H9 (cell line): ENCODE results near the gene TBXAS1. TPM values are rescaled to one million over a fixed set of nuclear protein-coding genes. Genes with fewer than 3 reads are reported as not detected.

Experiments
- DNase-seq: peaks from one replicate; pipeline ENCODE4 v3.0.0-alpha.2; 2017
- H2AFZ ChIP-seq: one replicate; pipeline ENCODE4 v1.6.1; 2013; ENCODE audit warnings: mild to moderate bottlenecking, low read length, control low read depth, moderate library complexity
- H2AK5ac ChIP-seq: 2 replicates; pipeline ENCODE4 v1.6.1; 2013; ENCODE audit warnings: low read length, control low read depth, mixed read lengths; ENCODE audit not compliant: insufficient read length
- H2BK120ac ChIP-seq: one replicate; pipeline ENCODE4 v1.6.1; 2013; ENCODE audit warnings: low read depth, mild to moderate bottlenecking, low read length, control low read depth, inconsistent platforms; ENCODE audit not compliant: poor library complexity, severe bottlenecking
- H2BK12ac ChIP-seq: 2 replicates; pipeline ENCODE4 v1.6.1; 2013; ENCODE audit warnings: low read length, control low read depth, mixed read lengths, low read depth; ENCODE audit not compliant: insufficient read length
- H2BK15ac ChIP-seq: 2 replicates; pipeline ENCODE4 v1.6.1; 2013; ENCODE audit warnings: low read depth, low read length, control low read depth
- H2BK20ac ChIP-seq: one replicate; pipeline ENCODE4 v1.6.1; 2013; ENCODE audit warnings: low read depth, mild to moderate bottlenecking, low read length, control low read depth, inconsistent platforms; ENCODE audit not compliant: poor library complexity, severe bottlenecking
- H2BK5ac ChIP-seq: 2 replicates; pipeline ENCODE4 v1.6.1; 2013; ENCODE audit warnings: low read length, control low read depth, mixed read lengths; ENCODE audit not compliant: insufficient read length
- H3K14ac ChIP-seq: 2 replicates; pipeline ENCODE4 v1.6.1; 2013; ENCODE audit warnings: low read length, control low read depth; ENCODE audit not compliant: insufficient read depth
- H3K18ac ChIP-seq: 2 replicates; pipeline ENCODE4 v1.6.1; 2013; ENCODE audit warnings: low read depth, mild to moderate bottlenecking, mixed read lengths, low read length, control low read depth; ENCODE audit not compliant: insufficient read length
- H3K23ac ChIP-seq: 2 replicates; pipeline ENCODE4 v1.6.1; 2013; ENCODE audit warnings: low read length, control low read depth, mixed read lengths, low read depth; ENCODE audit not compliant: insufficient read length
- H3K23me2 ChIP-seq: 2 replicates; pipeline ENCODE4 v1.6.1; 2013; ENCODE audit warnings: low read depth, mild to moderate bottlenecking, mixed read lengths, low read length, control low read depth; ENCODE audit not compliant: insufficient read length, poor library complexity, severe bottlenecking
- H3K27ac ChIP-seq: 2 replicates; pipeline ENCODE4 v1.5.1; 2013; ENCODE audit warnings: low read length, control low read depth, mixed read lengths, low read depth; ENCODE audit not compliant: insufficient read length
- H3K27me3 ChIP-seq: 2 replicates; pipeline ENCODE4 v1.6.1; 2013; ENCODE audit warnings: low read length, control low read depth, inconsistent platforms; ENCODE audit not compliant: insufficient read depth
- H3K4ac ChIP-seq: 2 replicates; pipeline ENCODE4 v1.6.1; 2013; ENCODE audit warnings: low read depth, mild to moderate bottlenecking, control low read depth, inconsistent platforms, low read length, moderate library complexity
- H3K4me1 ChIP-seq: 2 replicates; pipeline ENCODE4 v1.6.1; 2013; ENCODE audit warnings: low read length, control low read depth, inconsistent platforms; ENCODE audit not compliant: insufficient read depth
- H3K4me2 ChIP-seq: 2 replicates; pipeline ENCODE4 v1.6.1; 2013; ENCODE audit warnings: low read length, control low read depth, mixed read lengths; ENCODE audit not compliant: insufficient read length, insufficient read depth
- H3K56ac ChIP-seq: 2 replicates; pipeline ENCODE4 v1.6.1; 2013; ENCODE audit warnings: low read depth, mild to moderate bottlenecking, mixed read lengths, low read length, control low read depth; ENCODE audit not compliant: insufficient read length
- H3K79me1 ChIP-seq: 2 replicates; pipeline ENCODE4 v1.6.1; 2013; ENCODE audit warnings: low read depth, mild to moderate bottlenecking, moderate library complexity, low read length, control low read depth, inconsistent platforms; ENCODE audit not compliant: insufficient read depth, poor library complexity, severe bottlenecking
- H3K79me2 ChIP-seq: 2 replicates; pipeline ENCODE4 v1.6.1; 2013; ENCODE audit warnings: low read length, control low read depth, inconsistent platforms; ENCODE audit not compliant: insufficient read depth
- H3K9ac ChIP-seq: 2 replicates; pipeline ENCODE4 v1.6.1; 2013; ENCODE audit warnings: low read length, control low read depth, mixed read lengths; ENCODE audit not compliant: insufficient read length; ENCODE audit errors: extremely low read depth
- H3K9me3 ChIP-seq: one replicate; pipeline ENCODE4 v1.6.1; 2013; ENCODE audit warnings: low read depth, low read length, inconsistent platforms; ENCODE audit not compliant: control insufficient read depth
- H3T11ph ChIP-seq: one replicate; pipeline ENCODE4 v1.6.1; 2013; ENCODE audit warnings: mild to moderate bottlenecking, low read length, control low read depth, inconsistent platforms
- H4K20me1 ChIP-seq: one replicate; pipeline ENCODE4 v1.6.1; 2013; ENCODE audit not compliant: control insufficient read depth, insufficient read length, insufficient read depth
- H4K5ac ChIP-seq: 2 replicates; pipeline ENCODE4 v1.6.1; 2013; ENCODE audit warnings: low read depth, mild to moderate bottlenecking, mixed read lengths, low read length, control low read depth; ENCODE audit not compliant: insufficient read length
- H4K8ac ChIP-seq: replicated peaks from 2 replicates; pipeline ENCODE4 v1.6.1; 2013; ENCODE audit warnings: low read length, control low read depth, mixed read lengths, low read depth; ENCODE audit not compliant: insufficient read length
- H4K91ac ChIP-seq: 2 replicates; pipeline ENCODE4 v1.6.1; 2013; ENCODE audit warnings: low read depth, mild to moderate bottlenecking, moderate library complexity, mixed read lengths, low read length, control low read depth; ENCODE audit not compliant: insufficient read length
- H3K27ac Mint-ChIP-seq, 3 experiments: 2 replicates in 2 of 3; 3 replicates in 1 of 3; pipeline ENCODE4 v1.8.0; 2020 to 2021; ENCODE audit warnings: mixed read lengths in 3 of 3, mild to moderate bottlenecking in 1 of 3, moderate library complexity in 1 of 3
- H3K27me3 Mint-ChIP-seq: 2 replicates; pipeline ENCODE4 v1.8.0; 2021; ENCODE audit warnings: low read depth, mild to moderate bottlenecking, moderate library complexity, mixed read lengths
- H3K36me3 Mint-ChIP-seq, 3 experiments: 2 replicates in 2 of 3; 3 replicates in 1 of 3; pipeline ENCODE4 v1.8.0; 2020 to 2021; ENCODE audit warnings: low read depth in 3 of 3, mixed read lengths in 3 of 3; ENCODE audit not compliant: insufficient read depth in 1 of 3
- H3K4me1 Mint-ChIP-seq, 2 experiments: 2 replicates each; pipeline ENCODE4 v1.8.0; 2020; ENCODE audit warnings: mixed read lengths in 2 of 2
- H3K4me3 Mint-ChIP-seq, 2 experiments: 2 replicates in 1 of 2; 3 replicates in 1 of 2; pipeline ENCODE4 v1.8.0; 2020 to 2021; ENCODE audit warnings: mild to moderate bottlenecking in 2 of 2, mixed read lengths in 2 of 2, moderate library complexity in 1 of 2
- H3K9me3 Mint-ChIP-seq, 2 experiments: 2 replicates in 1 of 2; 3 replicates in 1 of 2; pipeline ENCODE4 v1.8.0; 2020; ENCODE audit warnings: mild to moderate bottlenecking in 2 of 2, mixed read lengths in 2 of 2, moderate library complexity in 1 of 2
- WGBS: extraction: QIAGEN DNeasy Blood & Tissue Kit; methylation state at CpG from one replicate; pipeline ENCODE4 v1.1.7; 2013; ENCODE audit warnings: missing lambda C conversion rate, low lambda C conversion rate, mixed read lengths; ENCODE audit not compliant: insufficient read length; ENCODE audit errors: extremely low coverage; 5-methylcytosine and 5-hydroxymethylcytosine counted together
- total RNA-seq: library from RNA; stranded (reverse); gene quantifications from 2 replicates; pipeline ENCODE4 v1.2.1, GENCODE V29; 2021
- TF ChIP-seq, protein P1 (sequence below): fragments of 200-600 bp; sonication (generic); conservative IDR thresholded peaks from 3 replicates; pipeline ENCODE4 v1.8.0; 2021; ENCODE audit warnings: antibody characterized with exemption, mild to moderate bottlenecking

The TBXAS1 gene
- total RNA-seq, 1 experiment from 2014 or later: 0.39 TPM

DNA sequence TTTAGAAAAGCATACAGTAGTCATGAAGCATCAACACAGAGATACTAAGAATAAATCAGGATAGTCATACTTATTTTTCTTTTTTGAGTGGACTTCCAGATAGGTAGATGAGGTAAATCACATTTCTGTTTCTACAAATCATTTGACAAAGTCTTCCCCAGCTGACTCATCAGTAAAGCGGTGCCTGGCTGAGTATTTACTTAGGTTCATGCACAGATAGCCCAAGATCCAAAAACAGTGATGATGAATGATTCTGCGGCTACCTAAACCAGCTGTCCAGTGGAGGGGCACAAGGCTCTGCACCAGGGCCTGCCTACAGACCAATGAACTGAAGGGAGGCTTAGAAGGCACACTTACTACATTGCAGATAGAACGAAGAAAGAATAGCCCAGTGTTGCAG, 120.6 kb downstream of the TBXAS1 start:
- Mint-ChIP-seq H3K9me3 (peaks cover 10 to 16% of the 10 kb centered on the region in 2 experiments; a peak in 4 of 5 replicates), H3K4me1 (peaks cover 6 to 7% of the 10 kb centered on the region in 2 experiments), H3K27me3 (peaks cover 7% of the 10 kb centered on the region), H3K36me3 (peaks cover 0 to 13% (median 6%) of the 10 kb centered on the region in 3 experiments; a peak in 6 of 7 replicates), H3K4me3 (no peak overlapping the region), H3K27ac (no peak overlapping the region)
- H4K8ac ChIP-seq: no peak overlapping the region
- H3K4me1 ChIP-seq: no peaks in the 10 kb centered on the region; the same call in 1 of the 2 replicates
- H4K5ac ChIP-seq: no peak overlapping the region
- H2BK5ac ChIP-seq: no peak overlapping the region
- H4K91ac ChIP-seq: no peak overlapping the region
- no peak overlapping the region for H3K23ac ChIP-seq
- H3K56ac ChIP-seq: no peak overlapping the region
- H2BK15ac ChIP-seq: no peak overlapping the region
- H3K27me3 ChIP-seq: no peaks in the 10 kb centered on the region
- H3K27ac ChIP-seq: no peak overlapping the region
- no peak overlapping the region for H2BK20ac ChIP-seq
- no peaks in the 10 kb centered on the region for H3K23me2 ChIP-seq
- no peaks in the 10 kb centered on the region for H3K79me1 ChIP-seq
- H3K4ac ChIP-seq: no peak overlapping the region
- H4K20me1 ChIP-seq: no peaks in the 10 kb centered on the region
- H3K14ac ChIP-seq: no peak overlapping the region
- no peak overlapping the region for H3K4me2 ChIP-seq
- no peak overlapping the region for H2AK5ac ChIP-seq
- H3K9me3 ChIP-seq: no peaks in the 10 kb centered on the region
- no CpG with 5 or more reads among the region's 3 CpGs for WGBS
- H3T11ph ChIP-seq: no peak overlapping the region
- no peak overlapping the region for H3K18ac ChIP-seq
- no peak overlapping the region for H2AFZ ChIP-seq
- H3K9ac ChIP-seq: no peak overlapping the region
- no peak for DNase-seq
- TF ChIP-seq, protein P1, sequence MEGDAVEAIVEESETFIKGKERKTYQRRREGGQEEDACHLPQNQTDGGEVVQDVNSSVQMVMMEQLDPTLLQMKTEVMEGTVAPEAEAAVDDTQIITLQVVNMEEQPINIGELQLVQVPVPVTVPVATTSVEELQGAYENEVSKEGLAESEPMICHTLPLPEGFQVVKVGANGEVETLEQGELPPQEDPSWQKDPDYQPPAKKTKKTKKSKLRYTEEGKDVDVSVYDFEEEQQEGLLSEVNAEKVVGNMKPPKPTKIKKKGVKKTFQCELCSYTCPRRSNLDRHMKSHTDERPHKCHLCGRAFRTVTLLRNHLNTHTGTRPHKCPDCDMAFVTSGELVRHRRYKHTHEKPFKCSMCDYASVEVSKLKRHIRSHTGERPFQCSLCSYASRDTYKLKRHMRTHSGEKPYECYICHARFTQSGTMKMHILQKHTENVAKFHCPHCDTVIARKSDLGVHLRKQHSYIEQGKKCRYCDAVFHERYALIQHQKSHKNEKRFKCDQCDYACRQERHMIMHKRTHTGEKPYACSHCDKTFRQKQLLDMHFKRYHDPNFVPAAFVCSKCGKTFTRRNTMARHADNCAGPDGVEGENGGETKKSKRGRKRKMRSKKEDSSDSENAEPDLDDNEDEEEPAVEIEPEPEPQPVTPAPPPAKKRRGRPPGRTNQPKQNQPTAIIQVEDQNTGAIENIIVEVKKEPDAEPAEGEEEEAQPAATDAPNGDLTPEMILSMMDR: no peak
- no peak overlapping the region for H2BK12ac ChIP-seq
- H2BK120ac ChIP-seq: no peak overlapping the region
- H3K79me2 ChIP-seq: no peaks in the 10 kb centered on the region
